Measurements from ENCODE around the gene IGSF6.
"Not testable (repeated sequence)": the region's sequence is repeated elsewhere in the genome, so short reads cannot be mapped to it uniquely, and the experiment has no call there.

DNA sequence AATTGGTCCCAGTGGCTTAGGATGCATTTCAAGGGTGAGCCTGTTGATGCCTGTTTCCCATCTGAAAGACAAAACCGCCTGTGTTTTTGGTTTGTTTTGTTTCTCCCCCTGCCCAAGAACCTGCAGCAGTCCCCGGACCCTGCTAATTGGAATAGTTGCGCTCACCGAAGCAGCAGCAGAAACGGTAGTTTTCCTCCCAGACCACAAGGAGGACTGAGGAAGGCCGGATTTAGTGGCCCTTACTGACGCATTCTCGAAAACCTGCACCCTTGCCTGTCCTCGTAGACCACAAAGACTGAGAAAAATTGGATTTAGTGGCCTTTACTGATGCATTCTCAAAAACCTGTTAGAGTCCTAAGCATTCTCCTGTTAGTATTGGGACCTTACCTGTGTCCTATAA is 16.7 kb downstream of the IGSF6 start:
- TF ChIP-seq CTCF, POLR2A (IDR thresholded peaks at IDR 0.05): not testable (repeated sequence)

Data from lower leg skin (tissue), 3 donors.